Measurements from ENCODE around the gene PCNP.

- TF ChIP-seq EZH2phosphoT487 (IDR thresholded peaks at IDR 0.05; ENCODE audit: insufficient read depth, low read depth) (no peak), EZH2 (IDR thresholded peaks at IDR 0.05; ENCODE audit: insufficient read depth, poor library complexity, severe bottlenecking) (no peak)
Observed at GRCh38 chr3:101635345-101635744, 61.4 kb downstream of the PCNP start.

All from GM23248 (cell line).